Measurements from ENCODE around the gene ZNF555. TPM values are rescaled to one million over a fixed set of nuclear protein-coding genes. Genes with fewer than 3 reads are reported as not detected.

Gene ZNF555
- total RNA-seq (2013; cell fraction: nucleolus; rRNA removed): 5.0 and 5.1 TPM in 2 replicates
- 0.62 and 0.71 TPM in 2 replicates for total RNA-seq (2014; rRNA removed)
- 1.6 and 1.7 TPM in 2 replicates for total RNA-seq (2014; rRNA removed; fragmentation: Illumina TruSeq; extraction: Trizol)
- 0.90 and 1.2 TPM in 2 replicates for total RNA-seq (2021)
- 1.2 TPM for polyA plus RNA-seq (2011; ENCODE audit: low read depth)
- 1.9 and 2.8 TPM in 2 replicates for polyA plus RNA-seq (2011; rRNA removed)
- 0.70 and 0.82 TPM in 2 replicates for polyA plus RNA-seq (2011; cell fraction: cytosol; rRNA removed)
- polyA plus RNA-seq (2011; cell fraction: nucleus; rRNA removed): 1.1 and 1.2 TPM in 2 replicates
- polyA plus RNA-seq (2012): 1.7 and 2.3 TPM in 2 replicates
- 1.3 and 1.5 TPM in 2 replicates for polyA plus RNA-seq (2014; fragmentation: Illumina TruSeq; extraction: Trizol)
- 1 to 10 TPM in 1 of 2 experiments, under 1 TPM in 1; 0.68 to 1.7 TPM for polyA plus RNA-seq (2014; fragmentation: Nextera tagmentation; extraction: Ambion mirVana)
- polyA plus RNA-seq (2014; rRNA removed): 0.58 and 1.0 TPM in 2 replicates
- polyA plus RNA-seq (2016; fragmentation: Nextera tagmentation; extraction: Ambion mirVana): 1 to 10 TPM; 1.2 to 1.4 TPM
- 1.8 and 2.6 TPM in 2 replicates for polyA minus RNA-seq (2011; rRNA and poly(A)+ RNA removed)
- 0.80 and 0.83 TPM in 2 replicates for polyA minus RNA-seq (2011; cell fraction: cytosol; rRNA and poly(A)+ RNA removed)
- polyA minus RNA-seq (2011; cell fraction: nucleus; rRNA and poly(A)+ RNA removed): 0.60 and 0.86 TPM in 2 replicates
- Bru-seq, nascent RNA: percentile 58 among the genes with signal in this experiment
- percentile 48 among the genes with signal in this experiment for BruChase-seq, experiment 1, labeled RNA remaining after a 6-hour chase
- percentile 58 among the genes with signal in this experiment for BruChase-seq, experiment 2, labeled RNA remaining after a 2-hour chase
- long read RNA-seq, experiment 1: 0 reads
- long read RNA-seq, experiment 2, full-length matches to known transcripts: 7 of 9 reads
- long read RNA-seq, experiment 2, partial matches to known transcripts: 0 of 9 reads
- long read RNA-seq, experiment 2, other reads (novel, unspliced or antisense): 2 of 9 reads

- Histone ChIP-seq H3K9ac (ENCODE audit: control insufficient read depth, insufficient read depth, low read length) (peak within 1 kb of the TSS; percentile 71; the same call in 1 of the 2 replicates), H3K27me3 (replicated peaks in 1 of 2; ENCODE audit: control insufficient read depth in 2 of 2, insufficient read depth in 2 of 2, low read length in 1 of 2) (no peaks in the 10 kb centered on the region), H3K36me3 (ENCODE audit: control insufficient read depth in 2 of 2, insufficient read depth in 2 of 2, low read length in 1 of 2) (no peaks in the 10 kb centered on the region), H3K9me3 (replicated peaks; ENCODE audit: control insufficient read depth, insufficient read depth, low read length) (peaks cover 4% of the 10 kb centered on the region), H3K4me1 (ENCODE audit: control insufficient read depth, insufficient read depth, low read length) (peaks cover 3% of the 10 kb centered on the region; the same call in 1 of the 2 replicates), H2AFZ (ENCODE audit: control insufficient read depth, low read depth, low read length) (peak within 1 kb of the TSS; percentile 93), H3K79me2 (ENCODE audit: control insufficient read depth, insufficient read depth, low read length) (peaks cover 2% of the 10 kb centered on the region), H3K27ac (ENCODE audit: control insufficient read depth, insufficient read depth) (peak within 1 kb of the TSS; percentile 79), H3K4me3 (peak within 1 kb of the TSS; percentile 93), H3K4me2 (ENCODE audit: control insufficient read depth, insufficient read depth) (peak within 1 kb of the TSS; percentile 82), H4K20me1 (ENCODE audit: control insufficient read depth, insufficient read depth) (no peaks in the 10 kb centered on the region)
- FAIRE-seq: peak; percentile 99
- intact Hi-C loops (cut with micrococcal nuclease; ENCODE audit: unreplicated experiment): no loop called here
- POLR2A ChIA-PET: no interaction called here
- ATAC-seq: peak; percentile 99
- CTCF ChIA-PET: interaction anchor here (0.7 kb wide), 1 partner anchor 55 kb away, joined by 3 read pairs; the partner anchor contains the start of gene THOP1
- DNase-seq (ENCODE audit: low read depth, low spot score): peak; percentile 97
- WGBS (ENCODE audit: insufficient coverage, insufficient replicate concordance, low lambda C conversion rate, missing lambda C conversion rate): under 1% methylated on average over 61 of the region's 106 CpGs
- RAD21 ChIA-PET (ENCODE audit: unreplicated experiment): interaction anchor here (0.6 kb wide), 1 partner anchor 299 kb away, joined by 3 read pairs; no protein-coding TSS in a partner anchor
- no TSS peak for BruUV-seq (replicated peaks)
- SMC1A ChIA-PET (ENCODE audit: uncharacterized antibody, unreplicated experiment): no interaction called here
- in situ Hi-C loops (cut with MboI): no loop called here
- TF ChIP-seq, protein P1, sequence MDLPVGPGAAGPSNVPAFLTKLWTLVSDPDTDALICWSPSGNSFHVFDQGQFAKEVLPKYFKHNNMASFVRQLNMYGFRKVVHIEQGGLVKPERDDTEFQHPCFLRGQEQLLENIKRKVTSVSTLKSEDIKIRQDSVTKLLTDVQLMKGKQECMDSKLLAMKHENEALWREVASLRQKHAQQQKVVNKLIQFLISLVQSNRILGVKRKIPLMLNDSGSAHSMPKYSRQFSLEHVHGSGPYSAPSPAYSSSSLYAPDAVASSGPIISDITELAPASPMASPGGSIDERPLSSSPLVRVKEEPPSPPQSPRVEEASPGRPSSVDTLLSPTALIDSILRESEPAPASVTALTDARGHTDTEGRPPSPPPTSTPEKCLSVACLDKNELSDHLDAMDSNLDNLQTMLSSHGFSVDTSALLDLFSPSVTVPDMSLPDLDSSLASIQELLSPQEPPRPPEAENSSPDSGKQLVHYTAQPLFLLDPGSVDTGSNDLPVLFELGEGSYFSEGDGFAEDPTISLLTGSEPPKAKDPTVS (IDR thresholded peaks at IDR 0.05; ENCODE audit: low read depth, low read length): no peak
- no peak for TF ChIP-seq EGR1 (IDR thresholded peaks at IDR 0.05; ENCODE audit: borderline replicate concordance in 1 of 2, low read depth in 2 of 2, low read length in 2 of 2)
- no peak for TF ChIP-seq CHD1 (IDR thresholded peaks at IDR 0.05; ENCODE audit: low read depth, low read length)
- peak; percentile 96 for TF ChIP-seq FOS (IDR thresholded peaks at IDR 0.05; ENCODE audit: borderline replicate concordance, extremely low read depth, insufficient read length)
- TF ChIP-seq RBBP5 (conservative IDR thresholded peaks at IDR 0.05): no peak
- no peak for TF ChIP-seq TCF7 (IDR thresholded peaks at IDR 0.05; ENCODE audit: borderline replicate concordance)
- no peak for TF ChIP-seq ZNF592 (IDR thresholded peaks at IDR 0.05)
- peak; percentile 69 for TF ChIP-seq CREM (IDR thresholded peaks at IDR 0.05; ENCODE audit: low read depth)
- no peak for TF ChIP-seq SIX5 (IDR thresholded peaks at IDR 0.05; ENCODE audit: low read depth, low read length, severe bottlenecking)
These were observed at the start of gene ZNF555 for GRCh38 chr19:2840794-2841791. Gene ZNF555 (plus strand): TSS chr19:2841475. CDS start chr19:2841573, 98 bp downstream.
